Epidermal melanocyte (primary cell): ENCODE results near the gene MT1H.
"Not testable (repeated sequence)": the region's sequence is repeated elsewhere in the genome, so short reads cannot be mapped to it uniquely, and the experiment has no call there.

Source experiments
- DNase-seq: peaks from one replicate; pipeline ENCODE4 v3.0.0; 2011; ENCODE audit warnings: low spot score; ENCODE audit not compliant: insufficient read length

Gene MT1H

DNA sequence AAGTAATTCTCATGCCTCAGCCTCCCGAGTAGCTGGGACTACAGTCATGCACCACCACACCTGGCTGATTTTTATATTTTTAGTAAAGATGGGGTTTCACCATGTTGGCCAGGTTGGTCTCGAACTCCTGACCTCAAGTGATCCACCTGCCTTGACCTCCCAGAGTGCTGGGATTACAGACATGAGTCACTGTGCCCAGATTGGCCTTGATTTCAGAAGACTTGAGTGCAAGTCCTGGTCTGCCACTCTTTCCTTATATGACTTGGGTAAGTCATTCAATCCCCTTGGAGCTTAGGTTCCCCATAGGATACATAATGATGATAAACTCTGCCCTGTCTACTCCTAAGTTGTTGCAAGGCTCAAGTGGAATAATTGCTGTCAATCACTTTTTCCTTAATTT is 47.9 kb downstream of the MT1H start:
- DNase-seq, result not testable (repeated sequence)
